NCI-H1048 (cell line): ENCODE data around the gene TOR1A.
"Not testable (repeated sequence)": the region's sequence is repeated elsewhere in the genome, so short reads cannot be mapped to it uniquely, and the experiment has no call there.

Experiments
- DNase-seq: peaks from one replicate; lab custom pipeline; 2025; lab: John Stamatoyannopoulos, UW

TOR1A gene

DNA sequence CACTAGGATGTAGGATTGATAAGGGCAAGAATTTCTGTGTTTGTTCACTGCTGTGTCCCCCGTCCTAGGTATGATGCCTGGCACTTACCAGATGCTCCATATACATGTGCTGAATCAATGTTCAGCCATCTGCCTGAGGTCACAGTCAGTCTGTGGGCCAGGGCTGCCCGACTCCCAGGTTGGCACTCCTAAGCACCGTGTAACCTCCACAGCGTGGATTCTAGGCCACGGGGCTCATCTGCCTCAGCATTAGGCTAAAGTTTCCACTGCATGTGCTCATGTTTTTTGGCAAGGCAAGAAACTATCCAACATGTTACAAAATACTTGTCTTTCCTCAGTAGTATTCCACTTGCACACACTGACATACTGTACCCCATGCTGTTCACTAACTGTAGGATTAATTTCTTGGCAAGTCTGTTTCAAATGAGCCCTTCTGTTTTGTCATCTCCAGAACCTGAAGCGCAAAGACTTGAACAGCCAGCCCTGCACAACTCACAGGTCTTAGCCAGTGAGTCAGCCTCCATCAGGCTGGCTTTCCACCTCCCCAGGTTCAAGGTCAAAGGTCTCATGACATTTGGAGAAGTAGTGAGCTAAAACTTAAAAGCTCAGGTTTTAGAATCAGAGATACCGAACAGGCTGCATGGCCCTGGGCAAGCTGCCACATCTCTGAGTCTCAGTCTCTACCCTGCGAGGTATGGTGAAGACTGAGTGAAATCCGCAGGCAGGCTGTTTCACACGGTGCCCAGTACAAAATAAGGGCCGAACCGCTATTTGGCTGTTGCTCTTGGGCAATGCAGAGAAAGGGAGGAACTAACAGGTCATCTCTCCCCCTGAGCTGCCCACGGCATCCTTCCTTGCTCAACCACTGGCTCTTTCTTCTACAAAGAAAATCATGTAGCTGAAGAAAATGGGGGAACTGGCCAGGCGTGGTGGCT, 7.2 kb downstream of the TOR1A start:
- no peak for DNase-seq

DNA sequence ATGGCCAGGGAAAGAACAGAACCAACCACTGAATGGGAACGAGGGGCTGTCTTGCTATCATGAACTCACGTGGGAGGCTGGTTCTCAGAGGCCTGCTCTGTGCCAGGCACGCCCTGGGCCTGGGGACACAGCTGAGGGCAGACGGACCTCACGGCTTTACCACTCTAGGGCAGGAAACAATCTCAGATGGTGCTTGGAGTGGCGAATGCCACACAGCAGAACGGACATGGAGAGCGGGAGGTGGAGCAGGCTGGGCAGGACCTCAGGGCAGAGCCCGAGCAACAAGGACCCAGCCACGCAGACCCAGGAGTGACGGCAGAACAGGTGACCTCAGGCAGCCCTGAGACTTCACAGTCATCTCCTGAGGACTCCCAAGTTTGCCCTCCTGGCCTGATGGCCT, 8.7 kb downstream of the TOR1A start:
- no peak for DNase-seq

DNA sequence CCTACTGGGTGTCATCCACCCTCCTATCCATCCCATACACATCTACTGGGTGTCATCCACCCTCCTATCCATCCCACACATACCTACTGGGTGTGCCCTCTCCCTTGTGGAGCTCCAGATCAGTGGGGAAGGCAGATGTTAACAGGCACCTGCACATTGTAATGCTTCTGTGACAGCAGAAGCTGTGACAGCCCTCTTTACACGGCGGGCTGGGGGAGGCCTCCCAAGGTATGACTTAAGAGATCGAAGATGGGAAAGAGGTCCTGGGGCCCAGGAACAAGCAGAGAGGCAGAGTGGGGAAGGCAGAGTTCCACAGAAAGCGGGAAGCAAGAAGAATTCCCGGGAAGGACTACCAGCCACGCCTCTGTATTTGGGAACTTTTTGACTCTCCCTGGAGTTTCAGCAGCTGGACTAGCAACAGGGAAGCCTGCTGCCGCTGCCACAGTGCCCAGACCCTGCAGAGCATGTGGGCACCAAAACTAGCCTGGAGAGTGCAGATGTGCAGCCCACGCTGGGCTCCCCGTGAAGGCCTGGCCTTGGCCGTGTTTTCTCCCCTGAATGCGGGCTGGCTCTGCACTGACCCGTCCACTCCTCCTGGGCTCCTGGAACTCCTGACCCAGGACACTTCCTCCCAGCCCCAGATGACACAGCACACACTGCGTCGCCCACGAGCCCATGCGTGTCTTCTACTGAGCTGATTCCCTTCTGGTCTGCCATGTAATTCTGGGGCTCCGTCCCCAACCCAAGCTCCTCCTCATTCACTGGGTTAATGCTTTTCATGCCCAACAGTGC, 9.3 kb downstream of the TOR1A start:
- DNase-seq: no peak

DNA sequence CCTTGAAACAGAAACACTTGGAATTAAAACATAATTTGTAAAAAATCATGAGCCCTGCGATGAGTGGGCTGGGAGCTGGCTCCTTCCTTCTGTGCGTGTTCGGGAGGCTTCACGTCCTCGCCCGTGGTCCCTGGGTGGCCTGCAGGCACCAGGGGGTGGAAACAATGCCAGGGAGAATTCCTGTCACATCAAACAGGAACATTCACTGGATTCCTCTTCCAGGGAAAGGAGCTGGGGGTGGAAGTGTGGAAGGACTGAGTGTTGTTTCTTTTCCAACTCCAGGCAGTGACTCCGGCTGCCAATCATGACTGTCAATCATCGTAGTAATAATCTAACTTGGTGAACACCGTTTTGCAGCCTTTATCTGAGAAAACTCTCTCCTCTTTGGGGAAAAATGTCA, 10.3 kb downstream of the TOR1A start:
- DNase-seq: no peak

DNA sequence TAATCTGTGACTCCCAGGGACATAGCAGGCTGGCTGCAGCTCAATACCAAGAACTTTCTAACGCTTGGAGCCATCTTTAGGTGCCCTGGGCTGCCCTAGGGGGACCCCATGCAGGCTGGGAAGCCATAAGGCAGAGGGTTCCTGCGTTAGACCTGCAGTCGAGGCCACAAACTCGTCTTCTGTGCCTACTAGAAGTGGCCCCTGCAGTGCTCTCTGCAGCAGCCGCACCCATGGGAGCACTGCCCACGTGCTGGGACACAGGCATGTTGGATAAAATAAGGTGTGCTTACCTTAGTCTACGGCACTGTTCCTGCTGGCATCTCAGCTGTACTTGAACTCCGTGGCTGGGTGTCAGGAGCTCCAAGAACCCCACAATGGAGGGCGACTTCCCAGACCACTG, 11.6 kb downstream of the TOR1A start:
- no peak for DNase-seq

DNA sequence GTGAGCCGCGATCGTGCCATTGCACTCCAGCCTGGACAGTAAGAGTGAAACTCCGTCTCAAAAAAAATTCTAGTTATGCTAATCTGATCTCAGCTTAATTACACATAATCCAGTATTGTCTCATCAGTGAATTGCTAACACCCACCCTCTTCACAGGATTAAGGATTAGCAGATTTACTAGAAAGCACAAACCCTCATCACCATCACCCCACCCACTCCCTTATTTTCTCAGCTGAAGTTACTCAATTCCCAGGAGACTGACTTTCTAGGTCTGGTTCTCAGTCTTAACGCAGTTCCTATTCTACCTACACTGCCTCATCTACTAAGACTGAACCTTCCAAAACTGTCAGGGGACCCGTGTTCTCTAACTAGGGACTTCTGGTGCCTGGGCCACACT, 12.0 kb downstream of the TOR1A start:
- DNase-seq: no peak

DNA sequence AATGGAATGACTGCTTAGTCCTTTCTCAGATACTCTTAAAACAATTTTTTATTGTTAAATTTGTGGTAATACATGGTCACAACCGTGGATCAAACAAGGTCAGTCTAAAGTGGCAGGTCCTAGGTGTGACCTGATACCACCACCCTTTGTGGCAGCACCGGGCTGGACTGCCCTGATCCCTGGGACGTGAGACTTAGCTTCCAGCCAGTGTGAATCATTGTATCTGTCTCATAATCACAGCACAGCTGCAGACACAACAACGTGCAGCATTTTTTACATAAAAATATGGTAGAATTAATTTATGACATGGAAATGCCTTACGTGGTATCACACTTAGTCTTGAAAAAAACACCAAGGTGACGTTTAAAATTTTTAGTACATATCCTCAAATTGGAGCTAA, 13.1 kb downstream of the TOR1A start:
- DNase-seq: no peak

DNA sequence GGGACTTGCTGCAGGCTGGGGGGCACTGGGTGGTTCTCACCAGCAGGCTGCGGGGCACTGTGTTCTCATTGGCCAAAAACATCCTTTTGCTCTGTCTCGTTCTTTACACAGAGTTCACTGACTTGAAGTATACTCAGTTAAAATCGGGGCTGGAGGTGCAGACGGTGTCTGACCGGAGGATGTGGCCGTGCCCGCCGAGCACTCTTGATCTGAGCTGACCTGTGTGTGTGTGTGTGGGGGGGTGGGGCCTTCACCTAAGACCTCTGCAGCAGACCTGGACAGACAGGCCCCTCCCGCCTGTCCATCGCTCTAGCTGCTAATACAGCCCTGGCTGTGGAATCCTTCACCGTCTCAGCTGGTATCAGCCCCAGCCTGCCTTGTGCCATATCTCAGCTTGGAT, 13.8 kb downstream of the TOR1A start:
- DNase-seq: no peak

DNA sequence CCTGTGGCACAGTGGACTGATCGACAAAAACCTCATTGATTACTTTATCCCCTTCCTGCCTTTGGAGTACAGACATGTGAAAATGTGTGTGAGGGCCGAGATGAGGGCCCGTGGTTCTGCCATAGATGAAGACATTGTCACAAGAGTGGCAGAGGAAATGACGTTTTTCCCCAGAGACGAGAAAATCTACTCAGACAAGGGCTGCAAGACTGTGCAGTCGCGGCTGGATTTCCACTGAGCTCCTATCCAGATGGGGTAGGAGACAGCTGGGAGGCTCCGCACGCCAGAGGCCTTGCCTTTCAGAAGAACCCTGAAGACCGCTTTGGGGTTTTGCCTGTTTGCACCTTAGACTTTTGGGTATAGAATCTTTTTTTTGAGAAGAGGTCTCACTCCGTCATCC, 14.6 kb downstream of the TOR1A start:
- no peak for DNase-seq

DNA sequence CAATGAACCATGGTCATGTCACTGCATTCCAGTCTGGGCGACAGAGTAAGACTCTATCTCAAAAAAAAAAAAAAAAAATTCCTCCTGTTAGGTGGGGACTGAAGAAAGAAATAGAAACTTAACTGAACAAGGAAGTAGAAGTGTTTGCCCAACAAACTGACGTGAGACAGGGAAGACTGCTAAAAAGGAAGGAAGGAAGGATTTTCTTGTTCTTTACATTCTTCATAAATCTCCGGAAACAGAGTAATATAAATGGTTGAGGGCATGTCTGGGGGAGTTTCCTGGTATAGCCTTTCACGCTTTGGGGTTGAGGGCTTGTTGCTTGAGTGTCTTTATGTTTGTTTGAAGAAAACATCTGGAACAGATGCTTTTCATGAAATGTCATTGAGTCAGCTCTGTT, 17.9 kb downstream of the TOR1A start:
- DNase-seq: no peak

DNA sequence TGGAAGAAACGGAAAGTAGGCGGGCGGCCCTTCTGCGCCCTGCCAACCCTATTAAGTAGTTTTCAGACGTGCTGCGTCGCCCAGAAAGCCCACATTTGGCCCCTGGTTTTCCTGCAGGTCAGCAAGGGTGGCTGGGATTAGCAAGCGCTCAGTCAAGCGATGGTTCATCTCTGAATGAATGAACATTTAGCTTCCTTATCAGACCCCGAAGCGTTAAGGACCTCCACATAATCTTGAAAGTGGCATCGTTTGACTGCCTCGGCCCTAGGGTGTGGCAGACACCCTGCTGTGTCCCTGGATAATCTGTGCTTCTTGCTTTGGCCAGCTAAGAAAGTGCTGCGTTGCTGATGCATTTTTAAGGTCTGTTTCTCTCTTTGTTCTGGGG, 20.3 kb downstream of the TOR1A start:
- DNase-seq: no peak

DNA sequence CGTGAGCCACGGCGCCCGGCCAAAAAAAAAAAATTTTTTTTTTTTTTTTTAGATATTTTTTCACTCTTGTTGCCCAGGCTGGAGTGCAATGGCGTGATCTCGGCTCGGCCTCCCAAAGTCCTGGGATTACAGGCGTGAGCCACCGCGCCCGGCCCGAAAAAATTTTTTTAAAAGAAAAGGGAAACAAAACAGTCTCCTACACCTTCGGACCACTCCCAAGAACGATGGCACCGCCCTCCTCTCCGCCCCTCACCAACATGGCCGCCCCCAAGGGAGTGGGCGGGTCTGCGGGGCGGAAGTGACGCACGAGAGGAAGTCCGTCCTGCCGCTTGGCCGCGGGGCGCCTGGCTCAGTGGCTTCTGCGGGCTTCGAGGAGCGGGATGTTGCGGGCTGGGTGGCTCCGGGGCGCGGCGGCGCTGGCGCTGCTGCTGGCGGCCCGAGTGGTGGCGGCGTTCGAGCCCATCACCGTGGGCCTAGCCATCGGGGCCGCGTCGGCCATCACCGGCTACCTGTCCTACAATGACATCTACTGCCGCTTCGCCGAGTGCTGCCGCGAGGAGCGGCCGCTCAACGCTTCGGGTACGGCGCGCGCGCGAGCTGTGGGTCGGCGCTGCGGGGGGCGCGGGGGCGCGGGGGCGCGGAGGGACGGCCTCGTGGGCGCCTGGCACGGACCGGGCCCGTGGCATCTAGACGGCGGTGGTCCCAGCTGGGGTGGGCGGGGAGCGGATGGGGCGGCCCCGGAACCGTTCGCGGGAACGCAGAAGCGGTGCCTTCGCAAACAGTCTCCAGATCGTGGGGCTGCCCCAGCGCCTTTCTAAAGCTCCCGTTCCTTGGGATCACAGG, 20.9 kb downstream of the TOR1A start, which contains the start of gene TOR1B:
Gene TOR1B (plus strand): TSS at position 352 of the 843 bp plus-strand sequence. CDS start 29 bp downstream, at position 381.
- DNase-seq: peak; percentile 83

DNA sequence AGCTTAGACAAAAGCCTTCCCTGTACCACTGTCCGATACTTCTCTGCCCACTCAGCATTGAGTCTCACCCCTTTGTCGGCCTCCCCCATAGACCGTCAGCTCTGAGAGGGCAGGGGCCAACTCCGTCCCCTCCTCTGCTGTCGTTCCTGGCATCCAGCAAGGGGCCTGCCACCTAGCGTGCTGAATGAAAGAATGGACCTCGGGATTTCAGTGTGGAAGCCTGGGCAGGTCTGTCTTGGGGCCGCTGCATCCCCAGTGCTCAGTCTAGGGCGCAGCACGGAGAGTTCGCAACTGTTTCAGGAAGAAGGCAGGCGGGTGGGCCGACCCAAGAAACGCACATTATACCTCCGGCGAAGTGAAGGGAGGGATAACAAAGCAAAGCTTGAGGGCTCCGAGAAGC, 22.4 kb downstream of the TOR1A start:
- DNase-seq: no peak

DNA sequence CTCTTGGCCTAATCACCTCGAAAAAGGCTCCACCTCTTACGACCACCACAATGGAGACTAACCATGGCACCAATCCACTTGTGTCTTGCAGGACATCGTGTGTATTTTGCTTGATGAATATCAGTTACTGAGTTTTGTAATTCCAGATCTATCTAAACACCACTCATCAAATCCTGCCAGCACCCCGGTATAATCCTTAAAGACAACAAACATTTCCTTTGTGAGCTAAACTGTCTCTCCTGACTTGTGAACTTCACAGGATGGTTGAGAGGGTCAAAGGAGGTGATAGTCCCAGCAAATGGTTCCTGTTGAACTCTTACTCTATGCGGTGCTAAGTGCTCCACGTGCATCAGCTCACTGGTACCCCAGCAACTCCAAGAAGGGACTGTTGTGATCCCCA, 25.0 kb downstream of the TOR1A start:
- DNase-seq: no peak

DNA sequence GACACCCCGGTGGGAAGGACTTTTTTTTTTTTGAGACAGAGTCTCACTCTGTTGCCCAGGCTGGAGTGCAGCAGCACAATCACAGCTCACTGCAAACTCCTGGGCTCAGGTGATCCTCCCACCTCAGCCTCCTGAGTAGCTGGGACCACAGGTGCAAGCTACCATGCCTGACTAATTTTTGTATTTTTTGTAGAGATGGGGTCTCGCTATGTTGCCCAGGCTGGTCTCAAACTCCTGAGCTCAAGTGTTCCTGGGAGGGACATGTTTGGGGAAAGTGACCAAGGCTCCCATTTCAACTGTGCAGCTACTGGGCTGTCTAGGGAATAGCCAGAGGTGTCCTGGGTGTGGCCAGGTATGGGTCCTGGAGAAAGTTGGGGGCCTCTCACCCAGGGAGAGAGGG, 27.9 kb downstream of the TOR1A start:
- not testable (repeated sequence) for DNase-seq

DNA sequence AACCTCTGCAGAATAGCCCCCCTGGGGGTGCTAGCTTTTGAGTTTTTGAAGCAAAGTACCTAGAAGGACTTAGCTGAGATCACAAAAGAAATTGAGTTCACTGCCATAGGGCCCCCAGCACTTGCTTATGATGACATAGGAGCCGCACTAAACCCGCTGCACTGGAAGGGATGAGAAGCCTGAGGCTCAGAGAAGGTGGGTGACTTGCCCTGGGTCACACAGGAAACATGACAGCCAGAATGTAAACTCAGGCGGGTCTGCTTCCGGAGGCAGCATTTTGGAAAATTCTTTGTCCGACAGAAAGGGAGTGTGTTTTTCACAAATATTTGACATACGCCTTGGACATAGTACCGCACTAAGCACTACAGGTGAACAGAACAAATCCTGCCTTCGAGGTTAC, 29.4 kb downstream of the TOR1A start:
- DNase-seq: no peak

DNA sequence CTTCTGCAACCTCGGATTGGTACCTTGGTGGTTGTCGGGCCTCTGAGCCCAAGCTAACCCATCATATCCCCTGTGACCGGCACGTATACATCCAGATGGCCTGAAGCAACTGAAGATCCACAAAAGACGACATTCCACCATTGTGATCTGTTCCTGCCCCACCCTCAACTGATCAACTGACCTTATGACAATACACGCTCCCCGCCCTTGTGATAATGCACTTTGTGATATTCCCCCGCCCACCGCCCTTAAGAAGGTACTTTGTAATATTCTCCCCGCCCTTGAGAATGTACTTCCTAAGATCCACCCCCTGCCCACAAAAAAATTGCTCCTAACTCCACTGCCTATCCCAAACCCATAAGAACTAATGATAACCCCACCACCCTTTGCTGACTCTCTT, 37.5 kb downstream of the TOR1A start:
- no peak for DNase-seq

DNA sequence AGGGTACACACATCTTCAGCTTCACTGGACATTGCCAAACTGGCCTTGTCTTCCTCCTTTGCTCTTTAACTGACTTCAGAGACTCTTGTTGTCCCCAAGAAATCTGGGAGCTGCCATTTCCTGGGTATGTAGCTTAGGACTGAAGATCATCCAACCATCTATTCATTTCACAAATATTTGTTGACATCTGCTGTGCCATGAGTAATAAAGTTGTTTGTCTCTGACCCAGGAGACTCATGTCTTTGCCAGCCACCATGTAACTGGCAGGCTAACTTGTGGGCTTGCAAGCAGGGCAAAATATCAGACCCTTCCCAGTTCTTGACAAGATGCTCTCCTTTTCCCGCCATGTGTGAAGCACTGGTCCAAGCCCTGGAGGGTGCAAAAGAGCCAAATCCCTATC, 38.1 kb downstream of the TOR1A start:
- no peak for DNase-seq

DNA sequence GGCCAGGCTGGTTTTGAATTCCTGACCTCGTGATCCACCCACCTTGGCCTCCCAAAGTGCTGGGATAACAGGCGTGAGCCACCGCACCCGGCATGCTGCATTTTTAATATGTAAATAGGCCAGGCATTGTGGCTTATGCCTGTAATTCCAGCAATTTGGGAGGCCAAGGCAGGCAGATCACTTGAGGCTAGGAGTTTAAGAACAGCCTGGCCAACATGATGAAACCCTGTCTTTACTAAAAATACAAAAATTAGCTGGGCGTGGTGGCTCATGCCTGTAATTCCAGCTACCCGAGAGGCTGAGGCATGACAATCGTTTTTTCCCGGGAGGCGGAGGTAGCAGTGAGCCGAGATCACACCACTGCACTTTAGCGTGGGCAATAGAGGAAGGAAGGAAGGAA, 39.0 kb downstream of the TOR1A start:
- DNase-seq: not testable (repeated sequence)

DNA sequence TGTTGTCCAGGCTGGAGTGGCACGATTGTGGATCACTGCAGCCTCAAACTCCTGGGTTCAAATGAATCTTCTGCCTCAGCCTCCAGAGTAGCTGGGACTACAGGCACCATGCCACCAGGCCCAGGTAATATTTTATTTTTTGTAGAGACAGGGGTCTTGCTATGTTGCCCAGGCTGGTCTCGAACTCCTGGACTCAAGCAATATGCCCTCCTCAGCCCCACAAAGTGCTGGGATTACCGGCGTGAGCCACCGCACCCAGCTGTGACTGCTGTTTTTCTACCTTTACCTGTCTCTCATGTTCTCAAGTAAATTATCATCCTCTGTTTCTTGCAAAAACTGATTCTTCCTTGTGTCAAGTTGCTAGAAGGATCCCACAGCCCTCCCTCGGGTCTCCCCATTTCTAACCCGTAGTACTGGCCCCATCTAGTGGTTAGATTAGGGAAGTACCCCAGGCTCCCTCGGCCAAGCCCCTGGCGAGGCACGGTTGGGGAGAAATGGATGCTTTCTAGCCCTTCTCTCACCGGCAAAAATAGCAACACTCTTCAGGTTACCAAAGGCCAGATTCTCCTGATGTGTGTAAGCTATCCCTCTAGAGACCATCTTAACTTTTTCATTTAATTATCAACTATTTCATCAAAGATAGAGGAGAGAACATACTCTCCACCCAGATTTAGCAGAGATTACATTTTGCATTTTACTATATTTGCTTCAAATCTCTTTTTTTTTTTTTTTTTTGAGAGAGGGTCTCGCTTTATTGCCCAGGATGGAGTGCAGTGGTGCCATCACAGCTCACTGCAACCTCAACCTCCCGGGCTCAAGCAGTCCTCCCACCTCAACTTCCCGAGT, 40.2 kb downstream of the TOR1A start:
- DNase-seq: peak; percentile 16

DNA sequence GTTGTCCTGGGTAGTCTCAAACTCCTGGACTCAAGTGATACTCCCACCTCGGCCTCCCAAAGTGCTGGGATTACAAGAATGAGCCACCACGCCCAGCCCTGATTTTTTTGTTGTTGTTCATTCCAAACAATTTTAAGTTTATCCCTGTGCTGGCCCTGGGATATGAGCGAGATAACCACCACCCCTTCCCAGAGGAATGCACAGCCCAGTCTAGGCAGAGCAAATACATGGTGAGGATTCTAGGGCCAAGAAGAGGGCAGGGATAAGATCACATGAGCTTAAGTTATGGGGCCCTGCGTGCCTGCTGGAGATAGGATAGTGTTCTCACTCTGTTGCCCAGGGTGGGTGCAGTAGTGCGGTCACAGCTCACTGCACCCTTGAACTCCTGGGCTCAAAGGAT, 42.0 kb downstream of the TOR1A start:
- DNase-seq: no peak
